ENCODE measurements around the gene DHX8. TPM values are rescaled to one million over a fixed set of nuclear protein-coding genes. Genes with fewer than 3 reads are reported as not detected.

Gene DHX8
- total and polyA plus RNA-seq, 2 of the 4 experiments (the other 2 are of a cell fraction): 21.8 to 50.0 TPM

DNA sequence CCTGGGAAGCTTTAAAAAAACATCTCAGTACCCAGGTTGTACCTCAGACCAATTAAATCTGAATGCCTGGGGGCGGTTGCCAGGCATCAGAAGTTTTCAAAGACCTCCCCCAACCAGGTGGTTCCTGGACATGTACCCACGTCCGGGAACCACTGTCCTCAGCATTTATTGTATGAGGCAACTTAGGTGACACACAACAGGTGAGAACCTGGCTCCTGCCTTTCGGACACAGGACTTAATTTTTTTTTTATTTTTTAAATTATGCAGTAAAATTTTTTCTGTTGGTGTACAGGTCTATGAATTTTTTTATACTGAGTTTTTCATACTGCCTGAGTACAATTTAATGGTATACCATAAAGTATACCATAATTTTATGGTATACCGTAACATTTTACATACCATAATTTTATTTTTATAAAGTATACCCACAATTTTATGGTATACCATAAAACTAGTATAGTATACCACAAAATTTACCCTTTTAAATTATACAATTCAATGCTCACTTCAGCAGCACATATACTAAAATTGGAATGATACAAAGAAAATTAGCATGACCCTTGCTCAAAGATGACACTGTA is 38.7 kb upstream of the DHX8 start:
- H3K23ac ChIP-seq (ENCODE audit: low read depth, low read length): peak overlapping the region; percentile 56; the same call in 1 of the 2 replicates
- H3K9ac ChIP-seq (ENCODE audit: low read depth, low read length): no peak overlapping the region
- 83% methylated on average over 1 of the region's 5 CpGs; no CpG with 5 or more reads in 1 of the 2 experiments for WGBS, 2 experiments (ENCODE audit: extremely low coverage in 2 of 2, insufficient read length in 1 of 2)
- DNase-seq (no peak), ATAC-seq (ENCODE audit: low read depth) (no peak)
- dilution Hi-C loops (cut with HindIII; ENCODE audit: low sequenced_read_pairs, unreplicated experiment) (no loop called here), in situ Hi-C loops (cut with MboI; ENCODE audit: low sequenced_read_pairs) (no loop called here), intact Hi-C loops (cut with micrococcal nuclease) (no loop called here)
- no TSS peak for BruUV-seq (replicated peaks)
- H2BK15ac ChIP-seq (ENCODE audit: low read depth, low read length): peak overlapping the region; percentile 6; the same call in 1 of the 3 replicates
- H2BK120ac ChIP-seq (ENCODE audit: low read depth, low read length): peak overlapping the region; percentile 79; the same call in 1 of the 2 replicates
- H3K79me1 ChIP-seq (ENCODE audit: low read depth in 1 of 2, low read length in 2 of 2): no peaks in the 10 kb centered on the region
- no peak overlapping the region for H2BK5ac ChIP-seq (ENCODE audit: low read depth, low read length, poor library complexity, severe bottlenecking)
- H3K27me3 ChIP-seq (ENCODE audit: control insufficient read depth, insufficient read depth, low read length): no peaks in the 10 kb centered on the region; the same call in none of the 2 replicates
- H3K4me1 ChIP-seq (ENCODE audit: control insufficient read depth, insufficient read depth, low read length): peaks cover 5% of the 10 kb centered on the region
- H3K9me3 ChIP-seq (ENCODE audit: control insufficient read depth, insufficient read depth, low read length): no peaks in the 10 kb centered on the region
- no peak overlapping the region for H3K27ac ChIP-seq (ENCODE audit: insufficient read depth, low read length)
- no peaks in the 10 kb centered on the region for H4K20me1 ChIP-seq (ENCODE audit: insufficient read depth, low read length)
- no peak overlapping the region for H3K18ac ChIP-seq (ENCODE audit: low read depth, low read length)
- H3K4ac ChIP-seq (ENCODE audit: low read depth, low read length): peak overlapping the region; percentile 26
- H2AK9ac ChIP-seq (replicated peaks; ENCODE audit: low read depth, low read length, poor library complexity): peak overlapping the region; percentile 76
- POLR2A ChIA-PET (ENCODE audit: unreplicated experiment): no interaction called here
- 0 out of 2 replicates have a peak overlapping the region, but pooled peaks have one; percentile 63 for H3K14ac ChIP-seq (replicated peaks; ENCODE audit: low read depth, low read length)
- TF ChIP-seq ELK1 (IDR thresholded peaks at IDR 0.05; ENCODE audit: borderline replicate concordance, low read depth, low read length) (no peak), RFX5 (IDR thresholded peaks at IDR 0.05; ENCODE audit: low read depth, low read length) (no peak), MAFK (IDR thresholded peaks at IDR 0.05; ENCODE audit: low read depth, low read length) (no peak), NFE2L2 (IDR thresholded peaks at IDR 0.05; ENCODE audit: low read depth, low read length) (no peak)
- TF ChIP-seq, protein P1, sequence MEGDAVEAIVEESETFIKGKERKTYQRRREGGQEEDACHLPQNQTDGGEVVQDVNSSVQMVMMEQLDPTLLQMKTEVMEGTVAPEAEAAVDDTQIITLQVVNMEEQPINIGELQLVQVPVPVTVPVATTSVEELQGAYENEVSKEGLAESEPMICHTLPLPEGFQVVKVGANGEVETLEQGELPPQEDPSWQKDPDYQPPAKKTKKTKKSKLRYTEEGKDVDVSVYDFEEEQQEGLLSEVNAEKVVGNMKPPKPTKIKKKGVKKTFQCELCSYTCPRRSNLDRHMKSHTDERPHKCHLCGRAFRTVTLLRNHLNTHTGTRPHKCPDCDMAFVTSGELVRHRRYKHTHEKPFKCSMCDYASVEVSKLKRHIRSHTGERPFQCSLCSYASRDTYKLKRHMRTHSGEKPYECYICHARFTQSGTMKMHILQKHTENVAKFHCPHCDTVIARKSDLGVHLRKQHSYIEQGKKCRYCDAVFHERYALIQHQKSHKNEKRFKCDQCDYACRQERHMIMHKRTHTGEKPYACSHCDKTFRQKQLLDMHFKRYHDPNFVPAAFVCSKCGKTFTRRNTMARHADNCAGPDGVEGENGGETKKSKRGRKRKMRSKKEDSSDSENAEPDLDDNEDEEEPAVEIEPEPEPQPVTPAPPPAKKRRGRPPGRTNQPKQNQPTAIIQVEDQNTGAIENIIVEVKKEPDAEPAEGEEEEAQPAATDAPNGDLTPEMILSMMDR (conservative IDR thresholded peaks at IDR 0.05; ENCODE audit: low read depth, low read length): no peak
- H3K4me2 ChIP-seq (ENCODE audit: low read depth, low read length): no peak overlapping the region
- peak overlapping the region; percentile 73 for H2AFZ ChIP-seq (replicated peaks; ENCODE audit: low read length, poor library complexity)
- H4K8ac ChIP-seq (ENCODE audit: low read depth in 2 of 2, low read length in 2 of 2): no peak overlapping the region
- H2BK20ac ChIP-seq (ENCODE audit: low read depth, low read length): 0 out of 2 replicates have a peak overlapping the region, but pooled peaks have one; percentile 83
- no peak overlapping the region for H4K5ac ChIP-seq (ENCODE audit: low read depth, low read length)
- H3K56ac ChIP-seq (ENCODE audit: extremely low read depth, insufficient read depth, low read length): no peak overlapping the region
- no peak overlapping the region for H3K4me3 ChIP-seq (ENCODE audit: insufficient read depth, low read depth, low read length)
- no peak overlapping the region for H2AK5ac ChIP-seq (ENCODE audit: low read depth, low read length)
- peaks cover 9% of the 10 kb centered on the region; the same call in 1 of the 2 replicates for H3K9me1 ChIP-seq (ENCODE audit: insufficient read depth, low read length)
- no peaks in the 10 kb centered on the region for H3K36me3 ChIP-seq (ENCODE audit: control insufficient read depth, insufficient read depth, low read length)
- CTCF ChIA-PET: no interaction called here
- H4K91ac ChIP-seq (ENCODE audit: insufficient read depth, low read depth, low read length): no peak overlapping the region
